ENCODE measurements around the gene ABLIM2.
"Not testable (repeated sequence)": the region's sequence is repeated elsewhere in the genome, so short reads cannot be mapped to it uniquely, and the experiment has no call there.

ABLIM2 gene

GRCh38 chr4:7947927-7948326 is 210.7 kb downstream of the ABLIM2 start:
- no peak for DNase-seq

- DNase-seq: no peak
Observed at GRCh38 chr4:7945709-7946380, 212.8 kb downstream of the ABLIM2 start.

GRCh38 chr4:7944599-7945220 is 213.9 kb downstream of the ABLIM2 start:
- DNase-seq: no peak

- not testable (repeated sequence) for DNase-seq
Observed at GRCh38 chr4:7943688-7944087, 214.9 kb downstream of the ABLIM2 start.

- no peak for DNase-seq
Observed at GRCh38 chr4:7943211-7943610, 215.4 kb downstream of the ABLIM2 start.

GRCh38 chr4:7941965-7942496 is 216.6 kb downstream of the ABLIM2 start:
- no peak for DNase-seq

- no peak for DNase-seq
Observed at GRCh38 chr4:7941111-7941964, 217.3 kb downstream of the ABLIM2 start.

GRCh38 chr4:7939377-7940108 is 219.1 kb downstream of the ABLIM2 start, which contains the start of gene AFAP1:
Gene AFAP1 (minus strand): TSS chr4:7939861. CDS start chr4:7872078, 67,783 bp downstream.
- DNase-seq: peak; percentile 82

- peak; percentile 5 for DNase-seq
Observed at GRCh38 chr4:7938609-7939376, 219.8 kb downstream of the ABLIM2 start.

- no peak for DNase-seq
Observed at GRCh38 chr4:7938266-7938608, 220.4 kb downstream of the ABLIM2 start.

- DNase-seq: no peak
Observed at GRCh38 chr4:7937006-7937405, 221.6 kb downstream of the ABLIM2 start.

- DNase-seq: no peak
Observed at GRCh38 chr4:7933651-7934510, 224.7 kb downstream of the ABLIM2 start.

- no peak for DNase-seq
Observed at GRCh38 chr4:7932287-7932686, 226.3 kb downstream of the ABLIM2 start.

GRCh38 chr4:7929118-7929951 is 229.3 kb downstream of the ABLIM2 start:
- DNase-seq: no peak

GRCh38 chr4:7928711-7929110 is 229.9 kb downstream of the ABLIM2 start:
- no peak for DNase-seq

- no peak for DNase-seq
Observed at GRCh38 chr4:7926822-7927221, 231.8 kb downstream of the ABLIM2 start.

- DNase-seq: no peak
Observed at GRCh38 chr4:7924570-7924969, 234.0 kb downstream of the ABLIM2 start.

GRCh38 chr4:7924163-7924562 is 234.4 kb downstream of the ABLIM2 start:
- DNase-seq: no peak

GRCh38 chr4:7922466-7922865 is 236.1 kb downstream of the ABLIM2 start:
- DNase-seq: no peak

GRCh38 chr4:7918981-7919380 is 239.6 kb downstream of the ABLIM2 start:
- DNase-seq: no peak

All from NCI-H2171 treated with DMSO at 0.1 percent for 48 hours (cell line).